T47D (cell line): ENCODE measurements around the gene ADNP.

Experiments used
- DNase-seq, 2 experiments: peaks; one replicate each; pipeline versions ENCODE4 v3.0.0 to v3.0.0-alpha.2; 2011 to 2012; ENCODE audit warnings: low read depth in 1 of 2, low spot score in 1 of 2
- JUND ChIP-seq: IDR thresholded peaks from 2 replicates; pipeline ENCODE4 v1.6.1; 2012; ENCODE audit warnings: low read depth
- in situ Hi-C: cut with HindIII; loops from 2 replicates; pipeline ENCODE4 v1.10.0; 2016; ENCODE audit warnings: low sequenced_read_pairs, low pct_unique_long_range_greater_than_20kb

Gene ADNP

DNA sequence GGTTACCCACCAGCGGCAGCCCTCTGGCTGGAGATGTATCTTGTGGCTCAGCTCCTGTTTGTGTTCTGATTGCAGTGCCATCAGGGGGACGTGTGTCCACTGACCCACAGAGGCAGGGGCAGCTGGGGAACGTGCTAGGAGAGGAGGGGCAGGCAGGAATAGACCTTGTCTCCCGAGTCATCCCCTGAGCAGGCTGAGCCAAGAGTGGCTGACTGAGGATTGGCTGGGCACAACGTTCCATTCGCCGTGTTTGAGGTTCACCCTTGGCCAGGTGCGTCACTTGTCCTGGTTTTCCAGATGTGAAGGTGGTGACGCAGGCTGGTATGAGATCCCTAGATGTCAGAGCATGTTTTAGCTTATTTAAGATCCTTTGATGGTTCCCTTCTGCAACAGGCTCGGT, 57.7 kb downstream of the ADNP start:
- no peak for DNase-seq
- no peak for TF ChIP-seq JUND
- in situ Hi-C loops = no loop called here

DNA sequence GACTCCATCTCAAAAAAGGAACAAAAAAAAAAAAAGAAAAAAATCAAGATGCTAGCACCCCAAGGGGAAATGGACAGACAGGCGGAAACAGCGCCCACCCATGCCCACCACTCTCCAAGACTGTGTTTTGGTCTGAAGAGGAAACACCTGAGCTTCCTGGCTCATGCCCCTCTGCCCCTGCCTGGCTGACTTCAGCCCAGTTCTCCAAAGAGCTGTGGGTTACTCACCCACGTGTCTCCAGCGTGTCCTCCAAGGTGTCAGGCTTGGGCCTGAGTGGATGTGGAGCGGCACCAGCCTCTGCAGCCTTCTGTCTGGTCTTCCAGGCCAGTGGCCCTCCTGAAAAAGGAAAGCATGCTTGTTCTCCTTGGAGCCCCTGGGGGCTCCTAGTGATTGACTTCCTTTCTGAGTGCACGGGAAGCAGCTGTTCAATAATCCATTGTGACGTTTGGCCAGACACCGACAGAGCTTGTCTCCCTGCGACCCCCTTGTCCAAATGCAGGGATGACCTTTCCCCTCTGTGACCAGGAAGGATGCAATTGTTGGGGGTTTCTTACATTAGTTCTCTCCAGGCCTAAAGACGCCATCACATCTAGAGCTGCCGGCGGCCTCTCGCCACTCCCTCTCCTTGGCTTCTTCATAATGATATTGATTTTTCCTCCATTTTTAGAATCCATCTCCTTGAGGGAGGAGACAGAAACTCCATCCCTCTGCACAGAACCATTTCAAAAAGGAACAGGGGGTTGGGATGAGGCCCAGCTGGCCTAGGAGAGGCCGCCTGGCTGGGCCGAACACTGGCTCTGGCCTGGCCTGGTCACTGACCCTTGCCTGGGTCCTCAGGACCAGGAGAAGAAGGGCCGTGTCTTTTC, 58.4 kb downstream of the ADNP start:
- TF ChIP-seq JUND = no peak
- in situ Hi-C loops = no loop called here
- no peak for DNase-seq

DNA sequence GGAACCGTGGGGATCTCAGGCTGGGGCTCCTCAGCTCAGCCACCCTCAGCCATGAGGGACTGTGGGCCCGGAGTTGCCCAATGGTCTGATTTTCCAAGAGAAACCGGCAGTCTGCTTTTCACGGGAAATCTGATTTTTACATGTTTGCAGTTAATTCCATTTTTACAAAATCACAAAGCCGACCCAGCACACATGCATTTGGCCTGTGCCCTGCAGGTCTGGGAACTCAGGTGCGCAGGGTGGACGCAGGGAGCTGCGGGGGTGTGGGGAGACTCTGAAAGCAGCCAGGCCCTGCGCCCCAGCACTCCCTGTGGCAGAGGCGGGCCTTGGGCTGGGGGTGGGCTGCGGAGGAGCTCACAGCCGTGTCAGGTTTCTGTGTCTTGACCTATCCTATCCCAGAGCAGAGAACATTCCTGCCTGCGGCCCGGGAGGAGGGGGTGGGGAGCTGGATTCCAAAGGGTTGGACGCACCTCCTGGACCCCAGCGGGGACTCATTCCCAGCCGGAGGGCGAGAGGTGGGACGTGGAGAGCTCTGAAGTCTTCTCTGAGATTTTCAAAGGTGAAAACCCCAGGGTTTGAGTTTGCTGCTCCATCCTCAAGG, 60.6 kb downstream of the ADNP start:
- TF ChIP-seq JUND = no peak
- no peak for DNase-seq
- in situ Hi-C loops = no loop called here

DNA sequence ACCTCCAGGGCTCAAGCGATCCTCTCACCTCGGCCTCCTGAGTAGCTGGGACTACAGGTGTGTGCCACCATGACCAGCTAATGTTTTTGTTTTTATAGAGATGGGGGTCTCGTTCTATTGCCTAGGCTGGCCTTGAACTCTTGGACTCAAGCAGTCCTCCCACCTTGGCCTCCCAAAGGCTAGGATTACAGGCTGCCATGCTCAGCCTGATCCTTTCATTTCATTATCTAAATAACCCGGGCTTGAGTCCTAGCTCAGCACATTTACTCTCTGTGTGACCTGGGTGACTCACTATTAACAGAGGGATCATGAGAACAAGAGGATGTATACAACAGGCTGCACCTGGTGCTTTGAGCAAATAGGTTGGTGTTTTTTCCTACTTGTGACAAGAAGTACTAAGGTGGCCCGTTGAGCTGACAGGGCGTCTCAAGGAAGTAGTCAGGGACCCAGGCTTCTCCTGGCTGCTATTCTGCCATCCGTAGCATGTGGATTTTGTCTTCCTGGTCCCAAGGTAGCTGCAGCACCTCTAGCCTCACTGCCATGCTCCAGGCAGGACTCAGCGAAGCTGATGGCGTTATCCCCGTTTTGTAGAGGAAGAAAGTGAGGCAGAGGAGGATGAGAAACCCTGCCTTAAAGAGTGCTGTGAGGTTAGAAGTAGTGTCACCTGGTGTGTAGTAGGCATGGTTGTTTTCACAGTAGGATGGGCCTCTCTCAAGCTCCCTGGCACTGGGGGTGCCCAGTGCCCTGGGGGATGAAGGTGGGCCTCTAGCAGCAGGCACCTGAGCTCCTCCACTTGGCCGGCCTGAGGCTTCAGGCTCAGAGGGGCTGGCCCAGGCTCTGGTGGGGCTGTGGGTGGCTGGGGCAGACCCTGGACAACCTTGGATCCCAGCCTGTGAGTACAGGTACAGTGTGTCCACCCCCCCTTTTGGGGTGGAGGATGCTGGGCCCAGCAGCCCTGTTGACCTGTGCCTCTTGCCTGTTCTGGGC, 62.4 kb downstream of the ADNP start:
- peak in 1 of 2 experiments; percentile 65 for DNase-seq

DNA sequence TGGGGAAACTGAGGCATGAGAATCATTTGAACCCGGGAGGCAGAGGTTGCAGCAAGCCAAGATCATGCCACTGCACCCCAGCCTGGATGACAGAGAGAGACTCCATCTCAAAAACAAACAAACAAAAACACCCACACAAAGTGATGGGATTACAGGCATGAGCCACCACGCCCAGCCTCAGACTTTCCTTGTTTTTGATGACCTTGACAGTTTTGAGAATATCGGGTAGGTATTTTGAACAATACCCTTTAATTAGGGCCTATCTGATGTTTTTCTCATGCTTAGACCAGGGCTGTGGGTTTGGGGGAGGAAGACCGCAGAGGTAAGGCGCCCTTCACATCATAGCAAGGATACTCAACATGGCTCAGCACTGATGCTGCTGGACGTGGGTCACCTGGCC, 63.4 kb downstream of the ADNP start:
- TF ChIP-seq JUND = no peak
- DNase-seq = no peak
- in situ Hi-C loops = no loop called here

More for the DNA sequence above, 62.4 kb downstream of the ADNP start:
- no peak for TF ChIP-seq JUND
- in situ Hi-C loops = no loop called here

DNA sequence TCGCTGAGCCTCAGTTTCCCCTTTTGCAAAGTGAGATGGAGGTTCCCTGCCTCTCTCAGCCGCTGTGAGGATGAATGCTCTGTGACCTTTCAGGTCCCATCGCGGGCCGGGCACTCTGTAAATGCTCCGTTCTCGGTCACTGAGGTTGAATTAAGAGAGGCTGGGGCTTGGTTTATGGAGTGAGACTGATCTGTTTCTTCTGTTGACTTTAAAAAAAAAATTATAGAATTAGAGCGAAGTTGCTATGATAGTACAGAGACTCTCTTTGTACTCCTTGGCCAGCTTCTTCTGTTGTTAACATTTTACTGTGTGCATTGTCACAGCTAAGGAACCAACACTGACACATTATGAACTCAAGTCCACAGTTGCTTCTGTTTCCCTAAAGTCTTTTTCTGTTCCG, 64.4 kb downstream of the ADNP start:
- in situ Hi-C loops = no loop called here
- DNase-seq = no peak
- no peak for TF ChIP-seq JUND

DNA sequence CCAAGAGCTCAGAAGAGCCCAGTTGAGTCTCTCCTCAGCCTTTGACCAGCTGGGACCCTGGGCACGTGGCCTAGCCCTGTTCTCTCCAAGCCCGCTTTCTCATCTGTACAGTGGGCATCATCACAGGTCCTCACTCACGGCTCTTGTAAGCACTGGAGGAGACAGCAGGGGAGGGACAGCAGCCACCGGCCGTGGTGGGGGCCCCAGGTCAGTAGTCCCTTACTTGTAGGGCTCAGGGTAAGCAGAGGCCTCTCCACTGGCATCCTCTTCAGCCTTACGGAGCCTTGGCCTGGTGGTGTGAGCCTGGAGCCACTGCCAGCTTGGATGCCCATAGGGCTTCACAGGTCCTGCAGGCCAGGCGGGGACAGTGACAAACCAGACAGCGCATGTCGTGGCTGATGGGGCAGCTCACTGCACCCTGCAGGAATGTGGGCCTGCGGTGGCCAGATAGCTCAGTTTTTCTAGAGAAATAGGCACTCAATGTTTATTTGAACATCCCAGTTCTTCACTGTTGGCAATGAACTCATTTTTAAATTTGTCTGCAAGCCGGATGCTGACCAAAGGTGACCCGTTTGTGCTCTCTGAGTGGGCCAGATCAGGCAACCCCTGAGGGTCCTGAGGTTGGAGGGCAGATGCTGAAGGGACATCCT, 65.1 kb downstream of the ADNP start:
- no peak for TF ChIP-seq JUND
- in situ Hi-C loops = no loop called here
- DNase-seq = no peak

DNA sequence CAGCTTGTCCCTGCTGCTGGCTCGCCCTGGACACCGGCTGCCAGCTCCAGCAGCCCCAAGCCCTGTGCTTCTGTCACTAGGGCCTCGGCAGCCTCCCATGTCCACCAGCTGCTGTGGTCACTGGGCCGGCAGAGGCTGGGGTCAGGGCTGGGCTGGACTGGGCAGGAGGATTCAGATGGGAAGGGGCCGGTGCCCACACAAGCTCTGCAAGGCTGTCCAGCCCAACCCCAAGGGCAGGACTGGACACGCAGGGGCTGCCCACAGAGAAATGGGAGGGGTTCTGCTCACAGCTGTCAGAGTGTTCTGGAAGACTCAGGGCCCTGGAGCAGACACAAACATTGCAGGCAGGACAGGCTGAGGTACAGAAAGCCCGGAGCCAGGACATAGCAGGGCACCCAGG, 65.6 kb downstream of the ADNP start:
- no peak for DNase-seq
- in situ Hi-C loops = no loop called here
- no peak for TF ChIP-seq JUND

DNA sequence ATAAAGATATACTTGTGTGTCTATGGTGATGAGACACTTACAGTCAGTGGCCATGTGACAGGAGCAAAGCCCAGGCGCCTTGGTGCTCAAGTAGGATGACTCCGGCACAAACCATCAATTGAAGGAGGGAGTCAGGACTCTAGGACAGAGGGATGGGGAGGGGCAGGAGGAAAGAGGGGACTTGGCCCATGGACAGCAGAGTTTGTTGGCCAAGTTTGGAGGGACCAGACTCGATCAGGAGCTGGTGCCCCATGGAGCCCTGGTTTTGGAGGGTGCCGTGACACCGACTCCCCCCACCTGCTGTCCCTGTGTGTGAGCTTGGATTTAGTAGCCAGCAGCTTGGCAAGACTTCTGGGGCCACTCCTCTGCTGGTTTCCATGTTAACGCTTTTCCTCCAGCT, 66.1 kb downstream of the ADNP start:
- no peak for DNase-seq
- TF ChIP-seq JUND = no peak
- in situ Hi-C loops = no loop called here

DNA sequence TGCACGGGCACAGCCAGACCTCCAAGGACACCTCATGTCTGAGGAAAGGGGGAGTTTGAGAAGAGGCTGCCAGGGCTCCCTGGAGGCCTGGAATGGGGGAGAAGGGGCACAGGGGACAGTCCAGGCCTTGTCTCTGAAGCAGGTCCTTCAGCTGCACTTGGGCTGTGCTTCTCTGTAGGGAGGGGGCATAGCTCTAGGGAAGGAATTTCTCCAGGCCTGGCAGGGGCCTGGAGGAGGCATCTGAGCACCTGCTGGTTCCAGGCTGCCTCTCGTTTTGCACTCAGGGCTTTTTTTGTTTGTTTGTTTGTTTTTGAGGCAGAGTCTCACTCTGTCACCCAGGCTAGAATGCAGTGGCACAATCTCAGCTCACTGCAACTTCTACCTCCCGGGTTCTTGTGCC, 68.7 kb downstream of the ADNP start:
- no peak for DNase-seq
- in situ Hi-C loops = no loop called here
- TF ChIP-seq JUND = no peak

DNA sequence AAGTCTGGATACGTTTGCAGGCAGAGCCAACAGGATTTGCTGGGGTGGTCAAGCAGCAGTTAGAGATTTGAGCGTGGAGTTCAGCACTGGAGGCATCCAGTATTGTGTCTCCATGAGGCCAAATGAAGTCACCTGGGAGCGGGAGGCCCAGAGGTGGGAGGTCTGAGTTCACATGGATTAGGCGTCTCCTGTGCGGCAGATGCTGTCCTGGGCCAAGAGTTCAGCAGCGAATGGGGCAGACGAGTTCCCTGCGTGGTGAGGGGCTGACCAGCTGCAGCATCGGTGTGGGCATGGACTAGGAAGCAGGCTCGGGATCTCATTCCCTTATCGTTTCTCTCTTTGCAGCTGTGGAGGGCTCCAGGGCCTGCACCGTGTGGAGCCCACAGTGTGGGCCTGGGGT, 70.2 kb downstream of the ADNP start:
- in situ Hi-C loops = no loop called here
- no peak for TF ChIP-seq JUND
- no peak for DNase-seq

DNA sequence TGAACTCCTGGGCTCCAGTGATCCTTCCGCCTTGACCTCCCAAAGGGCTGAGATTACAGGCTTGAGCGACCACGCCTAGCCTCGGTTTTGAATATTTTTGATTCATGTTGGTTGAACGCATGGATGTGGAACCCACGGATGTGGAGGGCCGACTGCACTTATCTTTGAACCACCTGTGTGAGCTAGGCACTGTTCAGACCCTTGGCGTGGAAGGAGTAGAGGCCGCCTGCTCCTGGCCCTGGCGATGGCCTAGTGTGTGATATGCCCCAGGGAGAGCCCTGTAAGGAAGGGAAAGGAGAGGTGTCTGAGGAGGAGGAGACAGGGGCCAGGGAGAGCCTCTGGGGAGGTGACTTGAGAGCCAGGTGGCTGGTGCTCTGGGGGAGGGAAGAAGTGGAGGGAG, 72.1 kb downstream of the ADNP start:
- no peak for DNase-seq
- no peak for TF ChIP-seq JUND
- in situ Hi-C loops = no loop called here
